GM12878 (cell line): ENCODE results near the gene PSAP. TPM values are rescaled to one million over a fixed set of nuclear protein-coding genes. Genes with fewer than 3 reads are reported as not detected.

Source experiments
- ATAC-seq: fragments of 200-7000 bp; cut with Tn5 transposase; 3 replicates; pipeline ENCODE4 v1.9.1; 2020; ENCODE audit warnings: mild to moderate bottlenecking, moderate library complexity
- BruUV-seq: library from RNA; stranded (reverse); fragments of 400-500 nt; replicated peaks from 2 replicates; lab custom pipeline; 2021; lab: Mats Ljungman, UMichigan
- CTCF ChIA-PET: fragments of 300-600 bp; sonication (Branson Sonifier 250); formaldehyde crosslinking; extraction: SDS; loops from one replicate; lab custom pipeline; 2021; ENCODE audit warnings: inconsistent platforms; lab: Yijun Ruan, JAX
- POLR2A ChIA-PET: fragments of 350-600 bp; formaldehyde crosslinking; extraction: SDS; loops from one replicate; lab custom pipeline; 2021; ENCODE audit warnings: inconsistent platforms; lab: Charles Lee
- RAD21 ChIA-PET: fragments of 300-600 bp; sonication (Branson Sonifier 250); formaldehyde crosslinking; loops from one replicate; lab custom pipeline; 2023; ENCODE audit warnings: antibody characterized with exemption; ENCODE audit not compliant: unreplicated experiment; lab: Charles Lee
- SMC1A ChIA-PET: fragments of 300-600 bp; sonication (Branson Sonifier 250); formaldehyde crosslinking; loops from one replicate; lab custom pipeline; 2023; ENCODE audit not compliant: unreplicated experiment, uncharacterized antibody; lab: Charles Lee
- DNase-seq: peaks from one replicate; pipeline ENCODE4 v3.0.0-alpha.2; 2011; ENCODE audit warnings: low read depth, low spot score
- FAIRE-seq: peaks from 3 replicates; lab custom pipeline; 2011; peaks lifted over from hg19 to GRCh38; lab: Jason Lieb, UNC
- H2AFZ ChIP-seq: 2 replicates; pipeline ENCODE4 v1.6.0; 2011; ENCODE audit warnings: low read depth, low read length, control low read depth; ENCODE audit not compliant: control insufficient read depth
- H3K27ac ChIP-seq: 2 replicates; pipeline ENCODE4 v1.5.1; 2011; ENCODE audit warnings: control low read depth; ENCODE audit not compliant: control insufficient read depth, insufficient read depth
- H3K27me3 ChIP-seq, 2 experiments: replicated peaks in 1 of 2; 2 replicates each; pipeline versions ENCODE4 v1.6.0 to v1.6.1; 2011; ENCODE audit warnings: low read length in 1 of 2; ENCODE audit not compliant: control insufficient read depth in 2 of 2, insufficient read depth in 2 of 2
- H3K36me3 ChIP-seq, 2 experiments: 2 replicates each; pipeline ENCODE4 v1.5.1; 2011; ENCODE audit warnings: low read length in 1 of 2; ENCODE audit not compliant: control insufficient read depth in 2 of 2, insufficient read depth in 2 of 2
- H3K4me1 ChIP-seq: 2 replicates; pipeline ENCODE4 v1.6.1; 2011; ENCODE audit warnings: mild to moderate bottlenecking, low read length, moderate library complexity, mixed read lengths; ENCODE audit not compliant: control insufficient read depth, insufficient read depth
- H3K4me2 ChIP-seq: 2 replicates; pipeline ENCODE4 v1.6.0; 2011; ENCODE audit warnings: control low read depth; ENCODE audit not compliant: control insufficient read depth, insufficient read depth
- H3K4me3 ChIP-seq: fragments of 200-600 bp; sonication (generic); 2 replicates; pipeline ENCODE4 v1.5.1; 2016
- H3K79me2 ChIP-seq: 2 replicates; pipeline ENCODE4 v1.6.0; 2011; ENCODE audit warnings: low read length; ENCODE audit not compliant: control insufficient read depth, insufficient read depth
- H3K9ac ChIP-seq: 2 replicates; pipeline ENCODE4 v1.8.0; 2011; ENCODE audit warnings: low read length, control low read depth, mixed read lengths; ENCODE audit not compliant: control insufficient read depth, insufficient read depth
- H3K9me3 ChIP-seq: replicated peaks from 3 replicates; pipeline ENCODE4 v1.5.1; 2011; ENCODE audit warnings: mild to moderate bottlenecking, low read length; ENCODE audit not compliant: control insufficient read depth, insufficient read depth
- H4K20me1 ChIP-seq: 2 replicates; pipeline ENCODE4 v1.6.0; 2011; ENCODE audit not compliant: control insufficient read depth, insufficient read depth
- BCL11A ChIP-seq: IDR thresholded peaks from 2 replicates; pipeline ENCODE4 v1.6.1; 2011; ENCODE audit warnings: low read depth, low read length
- EED ChIP-seq: sonication (generic); IDR thresholded peaks from 2 replicates; pipeline ENCODE4 v1.6.1; 2016; ENCODE audit warnings: antibody characterized with exemption, low read depth
- FOXM1 ChIP-seq: IDR thresholded peaks from 2 replicates; pipeline ENCODE4 v1.6.1; 2012; ENCODE audit warnings: low read depth, mild to moderate bottlenecking, inconsistent platforms, low read length, moderate library complexity
- IKZF1 ChIP-seq: fragments of 450-650 bp; conservative IDR thresholded peaks from 2 replicates; pipeline ENCODE4 v1.6.1; 2017; ENCODE audit warnings: antibody characterized with exemption, mild to moderate bottlenecking
- IKZF2 ChIP-seq, 2 experiments: fragments of 450-650 bp; IDR thresholded peaks; 2 replicates each; pipeline ENCODE4 v1.6.1; 2017; ENCODE audit warnings: mild to moderate bottlenecking in 2 of 2, moderate library complexity in 2 of 2
- JUNB ChIP-seq: IDR thresholded peaks from 2 replicates; pipeline ENCODE4 v1.6.1; 2016; ENCODE audit warnings: antibody characterized with exemption, mild to moderate bottlenecking
- MYB ChIP-seq: fragments of 150-350 bp; IDR thresholded peaks from 2 replicates; pipeline ENCODE4 v1.6.1; 2014; ENCODE audit warnings: mild to moderate bottlenecking, low read depth, low read length, borderline replicate concordance
- NFYB ChIP-seq: IDR thresholded peaks from 2 replicates; pipeline ENCODE4 v1.6.1; 2011; ENCODE audit warnings: low read depth, mild to moderate bottlenecking, low read length, improper control_type of control experiment, moderate library complexity; ENCODE audit not compliant: insufficient read depth
- NR2C2 ChIP-seq: IDR thresholded peaks from 2 replicates; pipeline ENCODE4 v1.6.1; 2011; ENCODE audit warnings: borderline replicate concordance, low read depth; ENCODE audit not compliant: control insufficient read depth, insufficient read length
- PAX5 ChIP-seq: IDR thresholded peaks from 2 replicates; pipeline ENCODE4 v1.6.1; 2011; ENCODE audit warnings: low read depth, low read length, borderline replicate concordance
- POLR2A ChIP-seq: IDR thresholded peaks from 2 replicates; pipeline ENCODE4 v1.6.1; 2011; ENCODE audit warnings: low read depth, mild to moderate bottlenecking, low read length
- POLR2AphosphoS5 ChIP-seq: IDR thresholded peaks from 2 replicates; pipeline ENCODE4 v1.6.1; 2011; ENCODE audit warnings: mild to moderate bottlenecking, low read length, inconsistent platforms
- POU2F2 ChIP-seq: IDR thresholded peaks from 3 replicates; pipeline ENCODE4 v1.6.1; 2011; ENCODE audit warnings: low read depth, mild to moderate bottlenecking, low read length, borderline replicate concordance
- RB1 ChIP-seq: fragments of 450-650 bp; formaldehyde crosslinking; IDR thresholded peaks from 2 replicates; pipeline ENCODE4 v1.6.1; 2017; ENCODE audit warnings: mild to moderate bottlenecking, borderline replicate concordance
- SMC3 ChIP-seq: IDR thresholded peaks from 2 replicates; pipeline ENCODE4 v1.6.1; 2011; ENCODE audit warnings: low read length, improper control_type of control experiment, borderline replicate concordance
- SREBF2 ChIP-seq: IDR thresholded peaks from 2 replicates; pipeline ENCODE4 v1.6.1; 2012; ENCODE audit warnings: mild to moderate bottlenecking, low read length
- TCF3 ChIP-seq: IDR thresholded peaks from 2 replicates; pipeline ENCODE4 v1.6.1; 2012; ENCODE audit warnings: low read depth, mild to moderate bottlenecking, low read length, borderline replicate concordance; ENCODE audit not compliant: insufficient read depth
- TCF7 ChIP-seq: IDR thresholded peaks from 2 replicates; pipeline ENCODE4 v1.6.1; 2014; ENCODE audit warnings: antibody characterized with exemption, borderline replicate concordance
- ZBED1 ChIP-seq: IDR thresholded peaks from 2 replicates; pipeline ENCODE4 v1.6.1; 2016; ENCODE audit warnings: borderline replicate concordance
- WGBS: methylation state at CpG from one replicate; pipeline ENCODE4 v1.1.6; 2016; ENCODE audit warnings: low lambda C conversion rate; ENCODE audit not compliant: insufficient replicate concordance, insufficient coverage; ENCODE audit errors: missing lambda C conversion rate; 5-methylcytosine and 5-hydroxymethylcytosine counted together
- in situ Hi-C: fragments of 300-500 bp; cut with MboI; formaldehyde crosslinking; loops from 9 replicates; pipeline ENCODE4 v1.14.3; 2018; ENCODE audit warnings: mixed read lengths
- intact Hi-C: fragments of 100-400 bp; cut with micrococcal nuclease; formaldehyde crosslinking; loops from one replicate; pipeline ENCODE4 v1.14.2; 2022; ENCODE audit not compliant: unreplicated experiment
- polyA plus RNA-seq, 11 experiments: library from polyadenylated mRNA; depleted of rRNA in 4 of 11; unstranded in 6 of 11; stranded (reverse) in 5 of 11; fragments of >200 nt; fragmentation: Nextera tagmentation in 4 of 11; fragmentation: Illumina TruSeq in 1 of 11; extraction: Ambion mirVana in 4 of 11; extraction: Trizol in 1 of 11; gene quantifications; 1 replicate in 1 of 11; 2 replicates in 10 of 11; pipeline versions ENCODE4 v1.2.1 to v1.2.3, GENCODE V29; 2011 to 2016; ENCODE audit warnings: inconsistent platforms in 2 of 11, missing spikeins in 2 of 11, low read depth in 1 of 11
- total RNA-seq, 4 experiments: library from RNA; depleted of rRNA in 3 of 4; stranded (reverse); fragments of >200 nt in 3 of 4; fragmentation: Illumina TruSeq in 1 of 4; extraction: Trizol in 1 of 4; gene quantifications; 2 replicates each; pipeline versions ENCODE4 v1.2.1 to v1.2.3, GENCODE V29; 2013 to 2021
- TF ChIP-seq, protein P1 (sequence below): fragments of 450-650 bp; IDR thresholded peaks from 2 replicates; pipeline ENCODE4 v1.6.1; 2017; ENCODE audit warnings: mild to moderate bottlenecking
- TF ChIP-seq, protein P2 (sequence below): fragments of 450-650 bp; formaldehyde crosslinking; IDR thresholded peaks from 2 replicates; pipeline ENCODE4 v1.5.0; 2022; ENCODE audit warnings: mild to moderate bottlenecking, missing genetic modification characterization

Gene PSAP
- total and polyA plus RNA-seq, 10 of the 15 experiments (the other 5 are each of a cell fraction or from before 2014, with no cell fraction given) = 178 to 336 (median 286) TPM

DNA sequence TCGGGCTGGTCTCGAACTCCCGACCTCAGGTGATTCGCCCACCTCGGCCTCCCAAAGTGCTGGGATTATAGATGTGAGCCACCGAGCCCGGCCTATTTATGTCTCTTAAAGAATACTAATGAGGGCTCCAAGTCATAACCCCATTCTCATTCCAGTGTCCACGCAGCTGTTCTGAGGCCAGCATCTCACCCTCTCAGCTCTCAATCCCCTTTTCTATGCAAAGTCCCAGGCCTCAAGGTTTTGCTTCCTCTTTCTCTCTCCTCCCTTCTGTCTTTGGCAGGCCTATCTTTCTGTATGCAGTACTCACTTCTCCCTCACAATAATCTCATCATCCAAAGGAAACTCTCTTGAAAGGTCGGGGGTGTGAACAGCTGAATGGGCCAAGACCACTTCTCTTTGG is 49.7 kb downstream of the PSAP start (continued):
- TF ChIP-seq POU2F2 (peak; percentile 67; the same call in 2 of the 3 replicates), TCF3 (peak; percentile 44; the same call in 1 of the 2 replicates), IKZF2 (IDR thresholded peaks at IDR 0.05) (peak; percentile 71 to 73), EED (peak; percentile 43; the same call in 1 of the 2 replicates), SREBF2 (peak; percentile 35; the same call in 1 of the 2 replicates), PAX5 (peak; percentile 39; the same call in 1 of the 2 replicates), IKZF1 (peak; percentile 58; the same call in 1 of the 2 replicates), BCL11A (0 out of 2 replicates have a peak, but pooled peaks have one; percentile 12), RB1 (no peak), NR2C2 (no peak)
- TF ChIP-seq, all 136 proteins: peak for 16

DNA sequence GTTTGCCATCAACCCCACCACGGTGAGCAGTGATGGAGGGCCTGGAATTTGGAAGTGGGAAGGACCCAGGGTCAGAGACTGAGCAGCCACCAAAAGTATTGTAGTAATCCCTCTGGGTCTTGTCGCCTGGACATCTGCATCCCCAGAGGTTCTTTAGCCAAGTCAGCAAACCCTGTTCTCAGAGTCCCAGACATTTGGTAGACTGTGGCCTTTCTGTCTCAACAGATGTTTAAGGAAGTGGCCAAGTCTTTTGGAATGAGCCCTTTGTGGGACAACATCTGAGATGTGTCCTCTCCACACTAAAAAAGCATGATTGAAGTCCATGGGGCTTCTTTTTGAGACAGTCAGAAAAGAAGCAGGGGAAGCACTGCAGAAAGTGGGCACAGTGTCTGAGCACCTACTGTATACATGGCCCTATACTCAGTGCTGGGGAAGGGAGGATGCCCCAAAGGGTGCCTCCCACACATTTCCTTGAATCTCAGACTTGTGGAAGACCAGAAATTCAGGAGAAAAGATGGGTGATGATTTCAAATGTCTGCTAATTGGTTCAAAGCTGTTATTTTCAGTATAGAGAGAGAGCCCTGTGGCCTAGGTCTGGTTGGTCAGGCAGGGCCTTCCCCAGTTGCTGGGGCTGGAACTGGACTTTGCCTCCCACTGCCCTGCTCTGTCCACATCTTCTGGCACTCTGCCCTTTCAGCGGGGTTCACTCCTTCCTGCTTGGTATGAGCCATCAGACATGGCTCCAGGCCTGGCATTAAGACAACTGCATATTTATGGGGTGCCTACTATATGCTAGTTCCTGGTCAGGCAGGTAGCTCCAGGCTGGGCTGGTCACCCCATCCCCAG is 51.2 kb downstream of the PSAP start:
- intact Hi-C loops = no loop called here
- TF ChIP-seq ZBED1 = no peak
- no peak for TF ChIP-seq JUNB
- no peak for TF ChIP-seq TCF7
- TF ChIP-seq SMC3 = no peak
- no peak for TF ChIP-seq MYB
- TF ChIP-seq POLR2AphosphoS5 = no peak
- TF ChIP-seq, protein P1, sequence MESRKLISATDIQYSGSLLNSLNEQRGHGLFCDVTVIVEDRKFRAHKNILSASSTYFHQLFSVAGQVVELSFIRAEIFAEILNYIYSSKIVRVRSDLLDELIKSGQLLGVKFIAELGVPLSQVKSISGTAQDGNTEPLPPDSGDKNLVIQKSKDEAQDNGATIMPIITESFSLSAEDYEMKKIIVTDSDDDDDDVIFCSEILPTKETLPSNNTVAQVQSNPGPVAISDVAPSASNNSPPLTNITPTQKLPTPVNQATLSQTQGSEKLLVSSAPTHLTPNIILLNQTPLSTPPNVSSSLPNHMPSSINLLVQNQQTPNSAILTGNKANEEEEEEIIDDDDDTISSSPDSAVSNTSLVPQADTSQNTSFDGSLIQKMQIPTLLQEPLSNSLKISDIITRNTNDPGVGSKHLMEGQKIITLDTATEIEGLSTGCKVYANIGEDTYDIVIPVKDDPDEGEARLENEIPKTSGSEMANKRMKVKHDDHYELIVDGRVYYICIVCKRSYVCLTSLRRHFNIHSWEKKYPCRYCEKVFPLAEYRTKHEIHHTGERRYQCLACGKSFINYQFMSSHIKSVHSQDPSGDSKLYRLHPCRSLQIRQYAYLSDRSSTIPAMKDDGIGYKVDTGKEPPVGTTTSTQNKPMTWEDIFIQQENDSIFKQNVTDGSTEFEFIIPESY = no peak
- TF ChIP-seq NFYB = no peak
- no peak for TF ChIP-seq FOXM1
- TF ChIP-seq, protein P2, sequence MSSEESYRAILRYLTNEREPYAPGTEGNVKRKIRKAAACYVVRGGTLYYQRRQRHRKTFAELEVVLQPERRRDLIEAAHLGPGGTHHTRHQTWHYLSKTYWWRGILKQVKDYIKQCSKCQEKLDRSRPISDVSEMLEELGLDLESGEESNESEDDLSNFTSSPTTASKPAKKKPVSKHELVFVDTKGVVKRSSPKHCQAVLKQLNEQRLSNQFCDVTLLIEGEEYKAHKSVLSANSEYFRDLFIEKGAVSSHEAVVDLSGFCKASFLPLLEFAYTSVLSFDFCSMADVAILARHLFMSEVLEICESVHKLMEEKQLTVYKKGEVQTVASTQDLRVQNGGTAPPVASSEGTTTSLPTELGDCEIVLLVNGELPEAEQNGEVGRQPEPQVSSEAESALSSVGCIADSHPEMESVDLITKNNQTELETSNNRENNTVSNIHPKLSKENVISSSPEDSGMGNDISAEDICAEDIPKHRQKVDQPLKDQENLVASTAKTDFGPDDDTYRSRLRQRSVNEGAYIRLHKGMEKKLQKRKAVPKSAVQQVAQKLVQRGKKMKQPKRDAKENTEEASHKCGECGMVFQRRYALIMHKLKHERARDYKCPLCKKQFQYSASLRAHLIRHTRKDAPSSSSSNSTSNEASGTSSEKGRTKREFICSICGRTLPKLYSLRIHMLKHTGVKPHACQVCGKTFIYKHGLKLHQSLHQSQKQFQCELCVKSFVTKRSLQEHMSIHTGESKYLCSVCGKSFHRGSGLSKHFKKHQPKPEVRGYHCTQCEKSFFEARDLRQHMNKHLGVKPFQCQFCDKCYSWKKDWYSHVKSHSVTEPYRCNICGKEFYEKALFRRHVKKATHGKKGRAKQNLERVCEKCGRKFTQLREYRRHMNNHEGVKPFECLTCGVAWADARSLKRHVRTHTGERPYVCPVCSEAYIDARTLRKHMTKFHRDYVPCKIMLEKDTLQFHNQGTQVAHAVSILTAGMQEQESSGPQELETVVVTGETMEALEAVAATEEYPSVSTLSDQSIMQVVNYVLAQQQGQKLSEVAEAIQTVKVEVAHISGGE (CRISPR knock-in tag) = no peak
- TF ChIP-seq POLR2A = no peak

More for the DNA sequence above, 51.2 kb downstream of the PSAP start:
- no peak overlapping the region for H3K27ac ChIP-seq
- no peak overlapping the region for H3K9ac ChIP-seq
- no peaks in the 10 kb centered on the region for H3K79me2 ChIP-seq
- in situ Hi-C loops = no loop called here
- DNase-seq (no peak), FAIRE-seq (no peak), ATAC-seq (no peak)
- WGBS = 48% methylated on average over 3 of the region's 3 CpGs
- no peaks in the 10 kb centered on the region for H3K36me3 ChIP-seq
- no peak overlapping the region for H3K4me3 ChIP-seq
- ChIA-PET CTCF (interaction anchor here (1.3 kb wide), 1 partner anchor 97 kb away, joined by 4 read pairs; no protein-coding TSS in a partner anchor), POLR2A (no interaction called here), RAD21 (no interaction called here), SMC1A (no interaction called here)
- no peaks in the 10 kb centered on the region for H3K27me3 ChIP-seq
- no TSS peak for BruUV-seq
- H3K9me3 ChIP-seq = no peaks in the 10 kb centered on the region
- H4K20me1 ChIP-seq = no peaks in the 10 kb centered on the region
- peaks cover 12% of the 10 kb centered on the region for H3K4me1 ChIP-seq
- no peak overlapping the region for H3K4me2 ChIP-seq
- no peak overlapping the region for H2AFZ ChIP-seq
